Neural progenitor cell (in vitro differentiated cells): Measurements from ENCODE around the gene GFOD1. TPM values are rescaled to one million over a fixed set of nuclear protein-coding genes. Genes with fewer than 3 reads are reported as not detected.

ENCODE experiments used
- DNase-seq: peaks from one replicate; pipeline ENCODE4 v3.0.0-alpha.2; 2016; ENCODE audit warnings: low spot score
- H2AFZ ChIP-seq: fragments of 200-600 bp; sonication (generic); replicated peaks from 2 replicates; pipeline ENCODE4 v1.6.1; 2016; ENCODE audit warnings: antibody characterized with exemption
- H3F3A ChIP-seq: fragments of 200-600 bp; sonication (generic); 2 replicates; pipeline ENCODE4 v1.6.1; 2016; ENCODE audit warnings: antibody characterized with exemption, low read depth
- H3K27ac ChIP-seq: fragments of 200-600 bp; sonication (generic); 2 replicates; pipeline ENCODE4 v1.5.1; 2016; ENCODE audit warnings: mild to moderate bottlenecking
- H3K27me3 ChIP-seq: fragments of 200-600 bp; sonication (generic); 2 replicates; pipeline ENCODE4 v1.6.1; 2016; ENCODE audit warnings: mild to moderate bottlenecking, moderate library complexity
- H3K36me3 ChIP-seq: fragments of 200-600 bp; sonication (generic); 2 replicates; pipeline ENCODE4 v1.5.1; 2016
- H3K4me1 ChIP-seq: fragments of 200-600 bp; sonication (generic); 2 replicates; pipeline ENCODE4 v1.6.1; 2016; ENCODE audit warnings: mixed run types
- H3K4me2 ChIP-seq: fragments of 200-600 bp; sonication (generic); 2 replicates; pipeline ENCODE4 v1.6.1; 2016
- H3K4me3 ChIP-seq: fragments of 200-600 bp; sonication (generic); 2 replicates; pipeline ENCODE4 v1.5.1; 2016
- H3K79me2 ChIP-seq: fragments of 200-600 bp; sonication (generic); 2 replicates; pipeline ENCODE4 v1.6.1; 2016; ENCODE audit warnings: low read depth
- H3K9ac ChIP-seq: fragments of 200-600 bp; sonication (generic); 2 replicates; pipeline ENCODE4 v1.6.1; 2016
- H3K9me3 ChIP-seq: fragments of 200-600 bp; sonication (generic); 2 replicates; pipeline ENCODE4 v1.5.1; 2016; ENCODE audit warnings: low read depth
- H4K20me1 ChIP-seq: fragments of 200-600 bp; sonication (generic); 2 replicates; pipeline ENCODE4 v1.6.1; 2016; ENCODE audit warnings: low read depth
- H3K27ac Mint-ChIP-seq: 3 replicates; pipeline ENCODE4 v1.8.0; 2021; ENCODE audit warnings: mixed read lengths
- H3K27me3 Mint-ChIP-seq: 2 replicates; pipeline ENCODE4 v1.8.0; 2022; ENCODE audit warnings: low read depth, mild to moderate bottlenecking, inconsistent platforms, moderate library complexity, mixed read lengths; ENCODE audit not compliant: insufficient read depth
- H3K36me3 Mint-ChIP-seq: 3 replicates; pipeline ENCODE4 v1.8.0; 2021; ENCODE audit warnings: mixed read lengths
- H3K4me1 Mint-ChIP-seq: 3 replicates; pipeline ENCODE4 v1.8.0; 2021; ENCODE audit warnings: mixed read lengths
- H3K4me3 Mint-ChIP-seq: 3 replicates; pipeline ENCODE4 v1.8.0; 2021; ENCODE audit warnings: mild to moderate bottlenecking, moderate library complexity, mixed read lengths
- H3K9me3 Mint-ChIP-seq: 3 replicates; pipeline ENCODE4 v1.8.0; 2020; ENCODE audit warnings: mixed read lengths
- EZH2 ChIP-seq: fragments of 200-600 bp; sonication (generic); IDR thresholded peaks from 2 replicates; pipeline ENCODE4 v1.6.1; 2017; ENCODE audit warnings: antibody characterized with exemption, mild to moderate bottlenecking, moderate library complexity
- EZH2phosphoT487 ChIP-seq: fragments of 200-600 bp; sonication (generic); IDR thresholded peaks from 2 replicates; pipeline ENCODE4 v1.6.1; 2017; ENCODE audit warnings: antibody characterized with exemption
- total RNA-seq: library from RNA; depleted of rRNA; stranded (reverse); fragments of >200 nt; gene quantifications from 2 replicates; pipeline ENCODE4 v1.2.3, GENCODE V29; 2015; ENCODE audit warnings: low replicate concordance
- TF ChIP-seq, protein P1 (sequence below): fragments of 200-600 bp; sonication (generic); IDR thresholded peaks from 2 replicates; pipeline ENCODE4 v1.5.1; 2017; ENCODE audit warnings: antibody characterized with exemption, mild to moderate bottlenecking

The GFOD1 gene
- total RNA-seq, 1 donor from 2014 or later, result 1.8 TPM

GRCh38 chr6:13427801-13428582, 59.4 kb downstream of the GFOD1 start:
- Histone ChIP-seq H2AFZ (peak overlapping the region; percentile 12), H3K9me3 (no peaks in the 10 kb centered on the region), H3K27me3 (no peaks in the 10 kb centered on the region), H3K4me2 (no peak overlapping the region), H3K9ac (no peak overlapping the region), H3F3A (peaks cover 9% of the 10 kb centered on the region), H3K4me3 (no peak overlapping the region), H3K4me1 (peaks cover 21% of the 10 kb centered on the region), H3K36me3 (no peaks in the 10 kb centered on the region), H3K79me2 (no peaks in the 10 kb centered on the region), H3K27ac (no peak overlapping the region), H4K20me1 (no peaks in the 10 kb centered on the region)
- Mint-ChIP-seq H3K27me3 (peaks cover 3% of the 10 kb centered on the region), H3K9me3 (peaks cover 5% of the 10 kb centered on the region), H3K27ac (peak overlapping the region; percentile 63), H3K36me3 (no peaks in the 10 kb centered on the region), H3K4me1 (peaks cover 42% of the 10 kb centered on the region), H3K4me3 (no peak overlapping the region)
- no peak for DNase-seq
- TF ChIP-seq EZH2phosphoT487, result no peak
- TF ChIP-seq, protein P1, sequence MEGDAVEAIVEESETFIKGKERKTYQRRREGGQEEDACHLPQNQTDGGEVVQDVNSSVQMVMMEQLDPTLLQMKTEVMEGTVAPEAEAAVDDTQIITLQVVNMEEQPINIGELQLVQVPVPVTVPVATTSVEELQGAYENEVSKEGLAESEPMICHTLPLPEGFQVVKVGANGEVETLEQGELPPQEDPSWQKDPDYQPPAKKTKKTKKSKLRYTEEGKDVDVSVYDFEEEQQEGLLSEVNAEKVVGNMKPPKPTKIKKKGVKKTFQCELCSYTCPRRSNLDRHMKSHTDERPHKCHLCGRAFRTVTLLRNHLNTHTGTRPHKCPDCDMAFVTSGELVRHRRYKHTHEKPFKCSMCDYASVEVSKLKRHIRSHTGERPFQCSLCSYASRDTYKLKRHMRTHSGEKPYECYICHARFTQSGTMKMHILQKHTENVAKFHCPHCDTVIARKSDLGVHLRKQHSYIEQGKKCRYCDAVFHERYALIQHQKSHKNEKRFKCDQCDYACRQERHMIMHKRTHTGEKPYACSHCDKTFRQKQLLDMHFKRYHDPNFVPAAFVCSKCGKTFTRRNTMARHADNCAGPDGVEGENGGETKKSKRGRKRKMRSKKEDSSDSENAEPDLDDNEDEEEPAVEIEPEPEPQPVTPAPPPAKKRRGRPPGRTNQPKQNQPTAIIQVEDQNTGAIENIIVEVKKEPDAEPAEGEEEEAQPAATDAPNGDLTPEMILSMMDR, result peak; percentile 14

DNA sequence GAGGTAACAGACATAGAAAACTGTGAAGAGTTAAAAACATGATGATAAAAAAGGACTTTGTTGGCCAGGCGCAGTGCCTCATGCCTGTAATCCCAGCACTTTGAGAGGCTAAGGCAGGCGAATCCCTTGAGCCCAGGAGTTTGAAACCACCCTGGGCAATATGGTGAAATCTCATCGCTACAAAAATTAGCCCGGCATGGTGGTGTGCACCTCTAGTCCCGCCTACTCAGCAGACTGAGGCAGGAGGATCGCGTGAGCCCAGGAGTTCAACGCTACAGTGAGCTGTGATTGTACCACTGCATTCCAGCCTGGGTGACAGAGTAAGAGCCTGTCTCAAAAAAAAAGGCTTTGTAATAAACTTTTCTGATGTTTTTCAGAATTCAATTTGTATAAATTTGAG, 60.1 kb downstream of the GFOD1 start:
- H3F3A ChIP-seq, result peaks cover 16% of the 10 kb centered on the region
- H3K9me3 ChIP-seq, result no peaks in the 10 kb centered on the region
- no peaks in the 10 kb centered on the region for H3K79me2 ChIP-seq
- H2AFZ ChIP-seq, result no peak overlapping the region
- Mint-ChIP-seq H3K9me3 (peaks cover 5% of the 10 kb centered on the region), H3K27me3 (peaks cover 3% of the 10 kb centered on the region), H3K4me3 (no peak overlapping the region), H3K36me3 (no peaks in the 10 kb centered on the region), H3K4me1 (peaks cover 49% of the 10 kb centered on the region), H3K27ac (no peak overlapping the region)
- no peak overlapping the region for H3K4me2 ChIP-seq
- H3K27ac ChIP-seq, result no peak overlapping the region
- H3K9ac ChIP-seq, result no peak overlapping the region
- H3K4me1 ChIP-seq, result peaks cover 28% of the 10 kb centered on the region
- DNase-seq, result no peak
- no peaks in the 10 kb centered on the region for H3K27me3 ChIP-seq
- TF ChIP-seq EZH2 (no peak), EZH2phosphoT487 (no peak)
- TF ChIP-seq, protein P1, result no peak
- no peak overlapping the region for H3K4me3 ChIP-seq
- no peaks in the 10 kb centered on the region for H4K20me1 ChIP-seq
- H3K36me3 ChIP-seq, result no peaks in the 10 kb centered on the region

GRCh38 chr6:13425943-13426931, 61.2 kb downstream of the GFOD1 start:
- no peak overlapping the region for H3K27ac ChIP-seq
- no peak overlapping the region for H3K4me3 Mint-ChIP-seq
- H3K4me3 ChIP-seq, result no peak overlapping the region
- peaks cover 3% of the 10 kb centered on the region for H3K27me3 Mint-ChIP-seq
- no peaks in the 10 kb centered on the region for H3K36me3 Mint-ChIP-seq
- H3K9ac ChIP-seq, result no peak overlapping the region
- no peaks in the 10 kb centered on the region for H3K79me2 ChIP-seq
- no peaks in the 10 kb centered on the region for H3K36me3 ChIP-seq
- H3K9me3 ChIP-seq, result no peaks in the 10 kb centered on the region
- H4K20me1 ChIP-seq, result no peaks in the 10 kb centered on the region
- no peak overlapping the region for H3K27ac Mint-ChIP-seq
- H3K4me1 Mint-ChIP-seq, result peaks cover 53% of the 10 kb centered on the region
- no peak for DNase-seq
- H3K9me3 Mint-ChIP-seq, result peaks cover 5% of the 10 kb centered on the region
- TF ChIP-seq EZH2phosphoT487 (no peak), EZH2 (no peak)
- TF ChIP-seq, protein P1, result no peak
- H3K4me2 ChIP-seq, result no peak overlapping the region
- peaks cover 27% of the 10 kb centered on the region for H3F3A ChIP-seq
- H3K27me3 ChIP-seq, result no peaks in the 10 kb centered on the region
- H3K4me1 ChIP-seq, result peaks cover 38% of the 10 kb centered on the region
- no peak overlapping the region for H2AFZ ChIP-seq
